GM12892 (cell line): Measurements from ENCODE around the gene UBE2U.

Experiments used
- POLR2AphosphoS5 ChIP-seq: IDR thresholded peaks from 2 replicates; pipeline ENCODE4 v1.6.1; 2011; ENCODE audit warnings: low read depth, low read length, control low read depth
- TAF1 ChIP-seq: IDR thresholded peaks from 2 replicates; pipeline ENCODE4 v1.6.1; 2011; ENCODE audit warnings: low read depth, mild to moderate bottlenecking, control low read depth, low read length, borderline replicate concordance

DNA sequence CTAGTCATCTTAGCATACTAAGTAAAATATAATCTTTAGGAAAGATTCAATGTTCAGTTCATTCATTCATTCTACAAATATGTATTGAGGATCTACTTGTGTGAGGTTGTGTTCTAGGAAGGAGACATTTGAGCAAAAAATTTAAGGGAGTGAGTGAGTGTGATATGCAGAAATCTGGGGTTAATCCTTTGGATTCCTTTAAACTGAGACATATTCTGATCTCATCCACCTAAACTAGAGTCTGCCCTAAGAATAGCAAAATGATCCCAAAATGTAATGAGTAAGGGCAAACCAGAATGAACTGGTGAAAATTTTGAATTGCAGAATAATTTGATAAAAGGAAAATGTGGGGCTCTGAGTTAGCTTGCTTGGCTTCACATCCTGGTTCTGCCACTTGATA lies 8.6 kb downstream of the UBE2U start:
- TF ChIP-seq POLR2AphosphoS5 (no peak), TAF1 (no peak)
